Fibroblast of lung (primary cell): ENCODE data around the gene HSF2BP. TPM values are rescaled to one million over a fixed set of nuclear protein-coding genes. Genes with fewer than 3 reads are reported as not detected.
"Not testable (repeated sequence)": the region's sequence is repeated elsewhere in the genome, so short reads cannot be mapped to it uniquely, and the experiment has no call there.

Experiments
- DNase-seq, 2 donors: peaks; one replicate each; pipeline versions ENCODE4 v3.0.0 to v3.0.0-alpha.2; 2010; ENCODE audit warnings: low read depth in 2 of 2
- H2AFZ ChIP-seq: 2 replicates; pipeline ENCODE4 v1.5.1; 2012; ENCODE audit warnings: low read length, control low read depth, inconsistent platforms
- H3K27ac ChIP-seq: 2 replicates; pipeline ENCODE4 v1.5.1; 2011; ENCODE audit warnings: low read length, control low read depth; ENCODE audit not compliant: insufficient read depth
- H3K27me3 ChIP-seq: 2 replicates; pipeline ENCODE4 v1.5.1; 2011; ENCODE audit warnings: mild to moderate bottlenecking, low read length; ENCODE audit not compliant: control insufficient read depth, insufficient read depth
- H3K36me3 ChIP-seq: 2 replicates; pipeline ENCODE4 v1.5.1; 2011; ENCODE audit warnings: low read length; ENCODE audit not compliant: control insufficient read depth, insufficient read depth
- H3K4me1 ChIP-seq: 2 replicates; pipeline ENCODE4 v1.5.1; 2011; ENCODE audit warnings: low read length; ENCODE audit not compliant: control insufficient read depth, insufficient read depth; ENCODE audit errors: extremely low read depth
- H3K4me2 ChIP-seq: 2 replicates; pipeline ENCODE4 v1.5.1; 2011; ENCODE audit warnings: low read length, control low read depth; ENCODE audit not compliant: insufficient read depth; ENCODE audit errors: extremely low read depth
- H3K4me3 ChIP-seq, 4 experiments: fragments of 200-600 bp in 1 of 4; sonication (generic) in 1 of 4; replicated peaks in 1 of 4; 2 replicates each; pipeline ENCODE4 v1.5.1; 2011 to 2016; ENCODE audit warnings: low read length in 4 of 4, low read depth in 3 of 4, mild to moderate bottlenecking in 3 of 4, control low read depth in 2 of 4, inconsistent platforms in 1 of 4, mixed read lengths in 1 of 4; ENCODE audit not compliant: insufficient read depth in 1 of 4; ENCODE audit errors: control extremely low read depth in 1 of 4
- H3K79me2 ChIP-seq: 2 replicates; pipeline ENCODE4 v1.5.1; 2012; ENCODE audit warnings: mild to moderate bottlenecking, low read length, inconsistent platforms; ENCODE audit not compliant: control insufficient read depth, insufficient read depth
- H3K9ac ChIP-seq: 2 replicates; pipeline ENCODE4 v1.5.1; 2011; ENCODE audit warnings: mild to moderate bottlenecking, low read length, control low read depth; ENCODE audit not compliant: insufficient read depth
- H3K9me3 ChIP-seq: 2 replicates; pipeline ENCODE4 v1.5.1; 2012; ENCODE audit warnings: low read depth, low read length; ENCODE audit not compliant: control insufficient read depth, insufficient read depth
- H4K20me1 ChIP-seq: 2 replicates; pipeline ENCODE4 v1.5.1; 2011; ENCODE audit warnings: low read length; ENCODE audit not compliant: control insufficient read depth, insufficient read depth; ENCODE audit errors: extremely low read depth
- CTCF ChIP-seq, 2 donors: IDR thresholded peaks in 1 of 2; conservative IDR thresholded peaks in 1 of 2; 1 replicate in 1 of 2; 2 replicates in 1 of 2; pipeline ENCODE4 v1.5.1; 2011 to 2012; ENCODE audit warnings: low read length in 2 of 2, control low read depth in 1 of 2, inconsistent platforms in 1 of 2, low read depth in 1 of 2, mild to moderate bottlenecking in 1 of 2
- EZH2 ChIP-seq: IDR thresholded peaks from 2 replicates; pipeline ENCODE4 v1.5.1; 2012; ENCODE audit warnings: low read length, control low read depth, mild to moderate bottlenecking; ENCODE audit errors: missing control alignments
- polyA plus RNA-seq, 2 donors: library from polyadenylated mRNA; depleted of rRNA in 1 of 2; stranded (reverse) in 1 of 2; unstranded in 1 of 2; fragments of >200 nt; gene quantifications; 2 replicates each; pipeline ENCODE4 v1.2.1, GENCODE V29; 2011 to 2012; ENCODE audit warnings: missing spikeins in 1 of 2
- total RNA-seq: library from RNA; depleted of rRNA; stranded (reverse); fragments of >200 nt; gene quantifications from 2 replicates; pipeline ENCODE4 v1.2.1, GENCODE V29; 2014

HSF2BP gene
- total and polyA plus RNA-seq, 2 donors (not counting 1 experiment from before 2014, with no cell fraction given) = 0.70 to 1.2 TPM

DNA sequence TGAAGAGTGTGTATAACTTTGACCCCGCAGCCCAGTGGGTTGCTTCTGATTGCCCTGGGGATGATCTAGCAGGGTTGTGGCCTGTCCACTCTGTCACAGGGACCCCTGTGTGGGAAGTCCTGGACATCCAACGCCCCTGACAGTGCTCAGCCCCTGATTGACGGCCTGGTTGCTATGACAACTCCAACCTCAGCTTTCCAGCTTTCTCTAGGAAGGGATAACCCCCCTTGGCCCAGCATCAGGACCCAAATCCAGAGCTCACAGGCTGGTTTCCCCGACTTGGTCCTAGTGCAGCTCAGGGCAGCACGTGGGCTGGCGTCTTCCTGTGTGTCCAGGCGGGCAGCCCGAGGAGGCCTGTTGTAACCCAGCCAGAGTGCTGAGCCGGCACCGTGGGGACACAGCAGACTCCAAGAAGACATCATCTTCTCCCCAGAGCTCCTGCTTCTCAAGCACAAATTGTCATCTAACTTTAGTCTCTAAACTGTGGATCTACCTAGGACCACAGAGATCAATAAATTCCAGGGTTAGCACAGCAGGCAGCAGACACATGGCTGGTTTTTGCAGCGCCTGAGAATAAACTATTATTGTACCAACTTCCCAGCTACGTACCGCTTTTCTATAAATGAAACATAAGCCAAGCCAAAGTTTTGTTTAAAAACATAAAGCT, 40.8 kb upstream of the HSF2BP start:
- peaks cover 2% of the 10 kb centered on the region for H3K36me3 ChIP-seq
- H3K27me3 ChIP-seq = no peaks in the 10 kb centered on the region
- H3K79me2 ChIP-seq = no peaks in the 10 kb centered on the region
- H3K4me3 ChIP-seq = no peak overlapping the region
- H3K9me3 ChIP-seq = no peaks in the 10 kb centered on the region
- no peak for TF ChIP-seq CTCF (conservative IDR thresholded peaks at IDR 0.05 in 1 of 2, IDR thresholded peaks at IDR 0.05 in 1 of 2; ENCODE audit: low read depth in 1 of 2, low read length in 2 of 2)
- TF ChIP-seq EZH2 = no peak
- no peaks in the 10 kb centered on the region for H3K4me1 ChIP-seq
- H3K27ac ChIP-seq = no peak overlapping the region
- DNase-seq = no peak
- H4K20me1 ChIP-seq = no peaks in the 10 kb centered on the region
- H3K4me2 ChIP-seq = no peak overlapping the region
- H3K9ac ChIP-seq = no peak overlapping the region
- H2AFZ ChIP-seq = no peak overlapping the region

DNA sequence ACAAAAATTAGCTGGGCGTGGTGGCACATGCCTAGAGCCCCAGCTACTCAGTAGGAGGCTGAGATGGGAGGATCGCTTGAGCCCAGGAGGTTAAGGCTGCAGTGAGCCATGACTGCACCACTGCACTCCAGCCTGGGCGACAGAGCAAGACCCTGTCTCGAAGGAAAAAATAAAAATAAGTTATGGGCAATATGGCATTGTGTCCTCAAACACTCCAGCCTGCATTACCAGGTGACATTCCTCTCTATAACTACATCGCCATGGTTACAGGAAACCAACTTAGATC, 40.1 kb upstream of the HSF2BP start:
- not testable (repeated sequence) for H4K20me1 ChIP-seq, H3K9ac ChIP-seq, H3K79me2 ChIP-seq, H3K9me3 ChIP-seq, H3K4me2 ChIP-seq, H3K27ac ChIP-seq, H3K4me1 ChIP-seq, H2AFZ ChIP-seq, H3K4me3 ChIP-seq, H3K27me3 ChIP-seq, H3K36me3 ChIP-seq, DNase-seq

DNA sequence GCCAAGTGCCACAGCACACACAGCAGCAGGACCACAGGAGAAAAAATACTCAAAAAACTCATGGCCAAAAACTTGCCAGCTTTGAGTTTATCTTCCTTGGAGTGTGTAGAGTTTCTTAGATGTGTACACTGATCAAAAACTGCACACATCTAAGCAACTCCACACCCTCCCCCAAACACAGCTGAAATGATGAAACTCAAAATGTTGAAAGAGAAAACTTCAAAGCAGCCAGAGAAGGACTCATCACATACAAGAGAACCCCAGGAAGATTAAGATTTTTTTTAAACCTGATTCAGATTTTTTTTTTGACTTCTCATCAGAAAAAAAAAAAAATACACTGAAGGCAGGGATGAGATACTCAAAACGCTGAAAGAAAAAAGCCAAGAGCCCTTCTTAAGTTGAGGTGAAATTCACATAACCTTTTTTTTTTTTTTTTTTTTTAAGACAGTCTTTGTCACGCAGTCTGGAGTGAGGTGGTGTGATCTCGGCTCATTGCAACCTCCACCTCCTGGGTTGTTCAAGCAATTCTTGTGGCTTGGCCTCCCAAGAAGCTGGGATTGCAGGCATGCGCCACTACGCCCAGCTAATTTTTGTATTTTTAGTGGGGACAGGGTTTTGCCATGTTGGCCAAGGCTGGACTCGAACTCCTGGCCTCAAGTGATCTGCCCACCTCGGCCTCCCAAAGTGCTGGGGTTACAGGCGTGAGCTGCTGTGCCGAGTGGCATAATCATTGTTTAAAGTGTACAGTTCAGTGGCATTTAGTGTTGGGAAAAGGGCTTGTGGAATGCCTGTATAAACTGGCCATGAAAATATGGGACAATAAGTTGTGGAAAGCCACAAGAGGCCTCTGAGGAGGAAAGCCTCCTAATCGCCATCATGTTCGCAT, 38.7 kb upstream of the HSF2BP start:
- Histone ChIP-seq H3K4me2 (no peak overlapping the region), H4K20me1 (no peaks in the 10 kb centered on the region), H3K79me2 (no peaks in the 10 kb centered on the region), H3K9me3 (no peaks in the 10 kb centered on the region), H3K27me3 (no peaks in the 10 kb centered on the region), H3K36me3 (peaks cover 6% of the 10 kb centered on the region), H3K9ac (no peak overlapping the region), H3K4me3 (no peak overlapping the region), H2AFZ (no peak overlapping the region), H3K4me1 (no peaks in the 10 kb centered on the region), H3K27ac (no peak overlapping the region)
- no peak for TF ChIP-seq CTCF (conservative IDR thresholded peaks at IDR 0.05 in 1 of 2, IDR thresholded peaks at IDR 0.05 in 1 of 2; ENCODE audit: low read depth in 1 of 2, low read length in 2 of 2)
- TF ChIP-seq EZH2 = no peak
- peak; percentile 23 to 27 for DNase-seq
